Ishikawa (cell line): ENCODE measurements around the gene PQBP1.

Source experiments
- CEBPB ChIP-seq: IDR thresholded peaks from 2 replicates; pipeline ENCODE4 v1.6.1; 2012
- CREB1 ChIP-seq: IDR thresholded peaks from 2 replicates; pipeline ENCODE4 v1.6.1; 2012; ENCODE audit warnings: low read depth
- EGR1 ChIP-seq: IDR thresholded peaks from 2 replicates; pipeline ENCODE4 v1.6.1; 2012
- EP300 ChIP-seq: IDR thresholded peaks from 2 replicates; pipeline ENCODE4 v1.6.1; 2012; ENCODE audit warnings: borderline replicate concordance
- MAX ChIP-seq: IDR thresholded peaks from 2 replicates; pipeline ENCODE4 v1.6.1; 2012
- RAD21 ChIP-seq: IDR thresholded peaks from 2 replicates; pipeline ENCODE4 v1.6.1; 2012; ENCODE audit warnings: low read depth
- REST ChIP-seq: IDR thresholded peaks from 2 replicates; pipeline ENCODE4 v1.6.1; 2012; ENCODE audit warnings: low read depth, mild to moderate bottlenecking
- TAF1 ChIP-seq: IDR thresholded peaks from 2 replicates; pipeline ENCODE4 v1.6.1; 2012; ENCODE audit warnings: low read depth, mild to moderate bottlenecking
- YY1 ChIP-seq: IDR thresholded peaks from 2 replicates; pipeline ENCODE4 v1.6.1; 2012; ENCODE audit warnings: low read depth

GRCh38 chrX:48890934-48891401, 6.8 kb upstream of the PQBP1 start:
- TF ChIP-seq RAD21 (no peak), TAF1 (no peak), REST (no peak), MAX (no peak), YY1 (no peak), EP300 (no peak), CREB1 (no peak), CEBPB (no peak), EGR1 (no peak)
